GM23338 (cell line): ENCODE measurements around the gene SCGN. TPM values are rescaled to one million over a fixed set of nuclear protein-coding genes. Genes with fewer than 3 reads are reported as not detected.

ENCODE experiments used
- ATAC-seq: fragments of 200-7000 bp; cut with Tn5 transposase; 3 replicates; pipeline ENCODE4 v1.9.1; 2020
- DNase-seq: peaks from one replicate; pipeline ENCODE4 v3.0.0-alpha.2; 2015; ENCODE audit warnings: low spot score
- H2AFZ ChIP-seq: fragments of 200-600 bp; sonication (generic); 2 replicates; pipeline ENCODE4 v1.8.0; 2016; ENCODE audit warnings: antibody characterized with exemption, mild to moderate bottlenecking, moderate library complexity
- H3F3A ChIP-seq: fragments of 200-600 bp; sonication (generic); replicated peaks from 2 replicates; pipeline ENCODE4 v1.8.0; 2017; ENCODE audit warnings: antibody characterized with exemption, mixed run types, low read depth
- H3K27ac ChIP-seq: fragments of 200-600 bp; sonication (generic); 2 replicates; pipeline ENCODE4 v1.6.1; 2016; ENCODE audit warnings: low read depth
- H3K27me3 ChIP-seq: fragments of 200-600 bp; sonication (generic); 2 replicates; pipeline ENCODE4 v1.8.0; 2016; ENCODE audit warnings: mild to moderate bottlenecking, mixed run types, moderate library complexity; ENCODE audit not compliant: insufficient read depth
- H3K36me3 ChIP-seq: fragments of 200-600 bp; sonication (generic); 2 replicates; pipeline ENCODE4 v1.8.0; 2016; ENCODE audit warnings: mild to moderate bottlenecking; ENCODE audit not compliant: insufficient read depth
- H3K4me1 ChIP-seq: fragments of 200-600 bp; sonication (generic); 2 replicates; pipeline ENCODE4 v1.8.0; 2016; ENCODE audit warnings: mild to moderate bottlenecking, moderate library complexity; ENCODE audit not compliant: insufficient read depth
- H3K4me2 ChIP-seq: fragments of 200-600 bp; sonication (generic); 2 replicates; pipeline ENCODE4 v1.7.1; 2017; ENCODE audit warnings: mixed run types
- H3K4me3 ChIP-seq: fragments of 200-600 bp; sonication (generic); 2 replicates; pipeline ENCODE4 v1.6.1; 2016; ENCODE audit warnings: mixed run types
- H3K79me2 ChIP-seq: fragments of 200-600 bp; sonication (generic); replicated peaks from 2 replicates; pipeline ENCODE4 v1.8.0; 2017; ENCODE audit warnings: mild to moderate bottlenecking; ENCODE audit not compliant: insufficient read depth
- H3K9me2 ChIP-seq: fragments of 200-600 bp; sonication (generic); 2 replicates; pipeline ENCODE4 v1.8.0; 2017; ENCODE audit not compliant: insufficient read depth
- H4K20me1 ChIP-seq: fragments of 200-600 bp; sonication (generic); replicated peaks from 2 replicates; pipeline ENCODE4 v1.8.0; 2017; ENCODE audit warnings: mild to moderate bottlenecking; ENCODE audit not compliant: insufficient read depth
- H3K27ac Mint-ChIP-seq: 2 replicates; pipeline ENCODE4 v1.8.0; 2020; ENCODE audit warnings: inconsistent platforms, mild to moderate bottlenecking, moderate library complexity, mixed read lengths
- H3K27me3 Mint-ChIP-seq: 3 replicates; pipeline ENCODE4 v1.8.0; 2022; ENCODE audit warnings: low read depth, mild to moderate bottlenecking, moderate library complexity, mixed read lengths, inconsistent platforms; ENCODE audit not compliant: insufficient read depth, poor library complexity
- H3K36me3 Mint-ChIP-seq: 3 replicates; pipeline ENCODE4 v1.8.0; 2021; ENCODE audit warnings: low read depth, mild to moderate bottlenecking, inconsistent platforms, moderate library complexity, mixed read lengths
- H3K4me1 Mint-ChIP-seq: 3 replicates; pipeline ENCODE4 v1.8.0; 2020; ENCODE audit warnings: mild to moderate bottlenecking, inconsistent platforms, mixed read lengths
- H3K4me3 Mint-ChIP-seq: 3 replicates; pipeline ENCODE4 v1.8.0; 2021; ENCODE audit warnings: moderate library complexity, mild to moderate bottlenecking, inconsistent platforms, mixed read lengths
- H3K9me3 Mint-ChIP-seq: 3 replicates; pipeline ENCODE4 v1.8.0; 2020; ENCODE audit warnings: moderate library complexity, mild to moderate bottlenecking, inconsistent platforms, mixed read lengths
- CREB1 ChIP-seq: fragments of 250-450 bp; sonication (Bioruptor Pico); IDR thresholded peaks from 2 replicates; pipeline ENCODE4 v1.5.0; 2020; ENCODE audit warnings: low read depth, mild to moderate bottlenecking, moderate library complexity
- EZH2 ChIP-seq: fragments of 200-600 bp; sonication (generic); IDR thresholded peaks from one replicate; pipeline ENCODE4 v1.8.0; 2017; ENCODE audit warnings: antibody characterized with exemption, mild to moderate bottlenecking, low read depth; ENCODE audit not compliant: unreplicated experiment
- EZH2phosphoT487 ChIP-seq: fragments of 200-600 bp; sonication (generic); IDR thresholded peaks from one replicate; pipeline ENCODE4 v1.8.1; 2018; ENCODE audit warnings: antibody characterized with exemption; ENCODE audit not compliant: unreplicated experiment
- JUNB ChIP-seq: IDR thresholded peaks from one replicate; pipeline ENCODE4 v1.6.1; 2016; ENCODE audit warnings: antibody characterized with exemption; ENCODE audit not compliant: unreplicated experiment
- NANOG ChIP-seq: IDR thresholded peaks from 2 replicates; pipeline ENCODE4 v1.6.1; 2016; ENCODE audit warnings: antibody characterized with exemption, borderline replicate concordance
- POLR2AphosphoS5 ChIP-seq: IDR thresholded peaks from 2 replicates; pipeline ENCODE4 v1.6.1; 2016; ENCODE audit warnings: antibody characterized with exemption, low read depth
- STAT1 ChIP-seq: IDR thresholded peaks from one replicate; pipeline ENCODE4 v1.6.1; 2016; ENCODE audit warnings: antibody characterized with exemption; ENCODE audit not compliant: unreplicated experiment
- ZNF114 ChIP-seq: fragments of 250-450 bp; sonication (Bioruptor Pico); IDR thresholded peaks from 2 replicates; pipeline ENCODE4 v1.5.0; 2020; ENCODE audit warnings: mild to moderate bottlenecking, moderate library complexity
- ZNF331 ChIP-seq: fragments of 250-450 bp; sonication (Bioruptor Pico); IDR thresholded peaks from 2 replicates; pipeline ENCODE4 v1.5.0; 2020; ENCODE audit warnings: low read depth, mild to moderate bottlenecking, moderate library complexity
- polyA plus RNA-seq: library from polyadenylated mRNA; unstranded; fragments of >200 nt; fragmentation: Nextera tagmentation; extraction: Ambion mirVana; gene quantifications from 2 replicates; pipeline ENCODE4 v1.2.1, GENCODE V29; 2016
- total RNA-seq: library from RNA; depleted of rRNA; stranded (reverse); fragments of >200 nt; shearing (Covaris generic); gene quantifications from 2 replicates; pipeline ENCODE4 v1.2.3, GENCODE V29; 2014
- TF ChIP-seq, protein P1 (sequence below), 2 experiments: fragments of 200-600 bp in 1 of 2; sonication (generic) in 1 of 2; conservative IDR thresholded peaks; 2 replicates each; pipeline versions ENCODE4 v1.5.1 to v1.6.1; 2016 to 2017; ENCODE audit warnings: antibody characterized with exemption in 2 of 2, low read depth in 2 of 2, mild to moderate bottlenecking in 2 of 2, moderate library complexity in 1 of 2
- TF ChIP-seq, protein P2 (sequence below): fragments of 250-450 bp; sonication (Bioruptor Pico); IDR thresholded peaks from 2 replicates; pipeline ENCODE4 v1.5.0; 2020; ENCODE audit warnings: mild to moderate bottlenecking, moderate library complexity
- TF ChIP-seq, protein P3 (sequence below): IDR thresholded peaks from 2 replicates; pipeline ENCODE4 v1.6.1; 2016; ENCODE audit warnings: antibody characterized with exemption

SCGN gene
- total and polyA plus RNA-seq, 2 experiments from 2014 or later, result not detected

DNA sequence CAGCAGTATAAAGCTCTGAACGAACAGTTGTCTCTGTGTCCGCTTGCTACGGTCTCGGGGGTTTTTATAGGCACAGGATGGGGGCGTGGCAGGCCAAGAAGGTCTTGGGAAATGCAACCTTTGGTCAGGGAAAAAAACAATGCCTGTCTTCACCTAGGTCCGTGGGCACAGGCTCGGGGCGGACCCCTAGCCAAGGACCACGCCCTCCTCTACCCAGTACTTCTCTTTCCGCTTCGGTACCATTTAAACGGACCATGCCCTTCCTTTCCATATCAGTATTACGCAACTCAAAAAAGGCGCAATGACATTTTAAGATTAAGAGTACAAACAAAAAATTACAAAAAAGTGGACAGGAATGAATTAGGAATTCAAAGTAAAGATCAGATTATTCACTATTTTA lies 58.3 kb downstream of the SCGN start:
- H3K27me3 ChIP-seq, result no peaks in the 10 kb centered on the region
- no peaks in the 10 kb centered on the region for H3K9me2 ChIP-seq
- no peaks in the 10 kb centered on the region for H4K20me1 ChIP-seq
- H3K4me1 Mint-ChIP-seq, result no peaks in the 10 kb centered on the region
- H3K4me2 ChIP-seq, result no peak overlapping the region
- no peak overlapping the region for H3K4me3 ChIP-seq
- no peak overlapping the region for H3K4me3 Mint-ChIP-seq
- no peaks in the 10 kb centered on the region for H3K36me3 ChIP-seq
- no peak overlapping the region for H3K27ac Mint-ChIP-seq
- no peaks in the 10 kb centered on the region for H3K36me3 Mint-ChIP-seq
- H3K27ac ChIP-seq, result no peak overlapping the region
- H3K9me3 Mint-ChIP-seq, result no peaks in the 10 kb centered on the region
- H3F3A ChIP-seq, result no peaks in the 10 kb centered on the region
- DNase-seq (no peak), ATAC-seq (no peak)
- TF ChIP-seq JUNB, result no peak
- no peaks in the 10 kb centered on the region for H3K4me1 ChIP-seq
- H3K79me2 ChIP-seq, result no peaks in the 10 kb centered on the region
- no peaks in the 10 kb centered on the region for H3K27me3 Mint-ChIP-seq
- peak overlapping the region; percentile 14 for H2AFZ ChIP-seq

DNA sequence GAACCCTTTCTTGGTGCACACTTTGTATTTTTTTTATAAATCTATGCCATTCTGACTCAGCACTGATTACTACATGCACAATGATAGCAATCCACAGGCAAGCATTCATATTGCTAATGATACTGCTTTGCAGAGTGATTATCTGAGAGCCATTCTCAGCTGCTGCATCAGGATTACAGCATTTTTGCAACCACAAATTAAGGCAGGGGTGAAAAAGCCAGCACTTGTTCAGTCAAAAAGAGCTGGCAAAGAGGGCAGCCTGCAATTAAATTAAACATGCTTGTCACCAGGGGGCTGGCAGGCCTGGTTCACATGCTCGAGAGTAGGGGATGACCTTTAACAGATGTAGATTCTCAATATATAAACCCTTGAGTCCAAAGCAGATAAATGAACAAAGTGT lies 61.8 kb downstream of the SCGN start:
- no peak for ATAC-seq
- TF ChIP-seq, protein P1, sequence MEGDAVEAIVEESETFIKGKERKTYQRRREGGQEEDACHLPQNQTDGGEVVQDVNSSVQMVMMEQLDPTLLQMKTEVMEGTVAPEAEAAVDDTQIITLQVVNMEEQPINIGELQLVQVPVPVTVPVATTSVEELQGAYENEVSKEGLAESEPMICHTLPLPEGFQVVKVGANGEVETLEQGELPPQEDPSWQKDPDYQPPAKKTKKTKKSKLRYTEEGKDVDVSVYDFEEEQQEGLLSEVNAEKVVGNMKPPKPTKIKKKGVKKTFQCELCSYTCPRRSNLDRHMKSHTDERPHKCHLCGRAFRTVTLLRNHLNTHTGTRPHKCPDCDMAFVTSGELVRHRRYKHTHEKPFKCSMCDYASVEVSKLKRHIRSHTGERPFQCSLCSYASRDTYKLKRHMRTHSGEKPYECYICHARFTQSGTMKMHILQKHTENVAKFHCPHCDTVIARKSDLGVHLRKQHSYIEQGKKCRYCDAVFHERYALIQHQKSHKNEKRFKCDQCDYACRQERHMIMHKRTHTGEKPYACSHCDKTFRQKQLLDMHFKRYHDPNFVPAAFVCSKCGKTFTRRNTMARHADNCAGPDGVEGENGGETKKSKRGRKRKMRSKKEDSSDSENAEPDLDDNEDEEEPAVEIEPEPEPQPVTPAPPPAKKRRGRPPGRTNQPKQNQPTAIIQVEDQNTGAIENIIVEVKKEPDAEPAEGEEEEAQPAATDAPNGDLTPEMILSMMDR (conservative IDR thresholded peaks at IDR 0.05; ENCODE audit: low read depth in 2 of 2), result no peak
- TF ChIP-seq, protein P2, sequence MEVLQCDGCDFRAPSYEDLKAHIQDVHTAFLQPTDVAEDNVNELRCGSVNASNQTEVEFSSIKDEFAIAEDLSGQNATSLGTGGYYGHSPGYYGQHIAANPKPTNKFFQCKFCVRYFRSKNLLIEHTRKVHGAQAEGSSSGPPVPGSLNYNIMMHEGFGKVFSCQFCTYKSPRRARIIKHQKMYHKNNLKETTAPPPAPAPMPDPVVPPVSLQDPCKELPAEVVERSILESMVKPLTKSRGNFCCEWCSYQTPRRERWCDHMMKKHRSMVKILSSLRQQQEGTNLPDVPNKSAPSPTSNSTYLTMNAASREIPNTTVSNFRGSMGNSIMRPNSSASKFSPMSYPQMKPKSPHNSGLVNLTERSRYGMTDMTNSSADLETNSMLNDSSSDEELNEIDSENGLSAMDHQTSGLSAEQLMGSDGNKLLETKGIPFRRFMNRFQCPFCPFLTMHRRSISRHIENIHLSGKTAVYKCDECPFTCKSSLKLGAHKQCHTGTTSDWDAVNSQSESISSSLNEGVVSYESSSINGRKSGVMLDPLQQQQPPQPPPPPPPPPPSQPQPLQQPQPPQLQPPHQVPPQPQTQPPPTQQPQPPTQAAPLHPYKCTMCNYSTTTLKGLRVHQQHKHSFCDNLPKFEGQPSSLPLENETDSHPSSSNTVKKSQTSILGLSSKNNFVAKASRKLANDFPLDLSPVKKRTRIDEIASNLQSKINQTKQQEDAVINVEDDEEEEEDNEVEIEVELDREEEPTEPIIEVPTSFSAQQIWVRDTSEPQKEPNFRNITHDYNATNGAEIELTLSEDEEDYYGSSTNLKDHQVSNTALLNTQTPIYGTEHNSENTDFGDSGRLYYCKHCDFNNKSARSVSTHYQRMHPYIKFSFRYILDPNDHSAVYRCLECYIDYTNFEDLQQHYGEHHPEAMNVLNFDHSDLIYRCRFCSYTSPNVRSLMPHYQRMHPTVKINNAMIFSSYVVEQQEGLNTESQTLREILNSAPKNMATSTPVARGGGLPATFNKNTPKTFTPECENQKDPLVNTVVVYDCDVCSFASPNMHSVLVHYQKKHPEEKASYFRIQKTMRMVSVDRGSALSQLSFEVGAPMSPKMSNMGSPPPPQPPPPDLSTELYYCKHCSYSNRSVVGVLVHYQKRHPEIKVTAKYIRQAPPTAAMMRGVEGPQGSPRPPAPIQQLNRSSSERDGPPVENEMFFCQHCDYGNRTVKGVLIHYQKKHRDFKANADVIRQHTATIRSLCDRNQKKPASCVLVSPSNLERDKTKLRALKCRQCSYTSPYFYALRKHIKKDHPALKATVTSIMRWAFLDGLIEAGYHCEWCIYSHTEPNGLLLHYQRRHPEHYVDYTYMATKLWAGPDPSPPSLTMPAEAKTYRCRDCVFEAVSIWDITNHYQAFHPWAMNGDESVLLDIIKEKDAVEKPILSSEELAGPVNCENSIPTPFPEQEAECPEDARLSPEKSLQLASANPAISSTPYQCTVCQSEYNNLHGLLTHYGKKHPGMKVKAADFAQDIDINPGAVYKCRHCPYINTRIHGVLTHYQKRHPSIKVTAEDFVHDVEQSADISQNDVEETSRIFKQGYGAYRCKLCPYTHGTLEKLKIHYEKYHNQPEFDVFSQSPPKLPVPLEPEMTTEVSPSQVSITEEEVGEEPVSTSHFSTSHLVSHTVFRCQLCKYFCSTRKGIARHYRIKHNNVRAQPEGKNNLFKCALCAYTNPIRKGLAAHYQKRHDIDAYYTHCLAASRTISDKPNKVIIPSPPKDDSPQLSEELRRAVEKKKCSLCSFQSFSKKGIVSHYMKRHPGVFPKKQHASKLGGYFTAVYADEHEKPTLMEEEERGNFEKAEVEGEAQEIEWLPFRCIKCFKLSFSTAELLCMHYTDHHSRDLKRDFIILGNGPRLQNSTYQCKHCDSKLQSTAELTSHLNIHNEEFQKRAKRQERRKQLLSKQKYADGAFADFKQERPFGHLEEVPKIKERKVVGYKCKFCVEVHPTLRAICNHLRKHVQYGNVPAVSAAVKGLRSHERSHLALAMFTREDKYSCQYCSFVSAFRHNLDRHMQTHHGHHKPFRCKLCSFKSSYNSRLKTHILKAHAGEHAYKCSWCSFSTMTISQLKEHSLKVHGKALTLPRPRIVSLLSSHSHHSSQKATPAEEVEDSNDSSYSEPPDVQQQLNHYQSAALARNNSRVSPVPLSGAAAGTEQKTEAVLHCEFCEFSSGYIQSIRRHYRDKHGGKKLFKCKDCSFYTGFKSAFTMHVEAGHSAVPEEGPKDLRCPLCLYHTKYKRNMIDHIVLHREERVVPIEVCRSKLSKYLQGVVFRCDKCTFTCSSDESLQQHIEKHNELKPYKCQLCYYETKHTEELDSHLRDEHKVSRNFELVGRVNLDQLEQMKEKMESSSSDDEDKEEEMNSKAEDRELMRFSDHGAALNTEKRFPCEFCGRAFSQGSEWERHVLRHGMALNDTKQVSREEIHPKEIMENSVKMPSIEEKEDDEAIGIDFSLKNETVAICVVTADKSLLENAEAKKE (CRISPR knock-in tag), result no peak
- TF ChIP-seq EZH2phosphoT487 (no peak), CREB1 (CRISPR knock-in tag) (no peak), ZNF114 (CRISPR knock-in tag) (no peak), POLR2AphosphoS5 (no peak), JUNB (no peak), EZH2 (no peak), STAT1 (no peak), ZNF331 (no peak), NANOG (no peak)
- TF ChIP-seq, protein P3, sequence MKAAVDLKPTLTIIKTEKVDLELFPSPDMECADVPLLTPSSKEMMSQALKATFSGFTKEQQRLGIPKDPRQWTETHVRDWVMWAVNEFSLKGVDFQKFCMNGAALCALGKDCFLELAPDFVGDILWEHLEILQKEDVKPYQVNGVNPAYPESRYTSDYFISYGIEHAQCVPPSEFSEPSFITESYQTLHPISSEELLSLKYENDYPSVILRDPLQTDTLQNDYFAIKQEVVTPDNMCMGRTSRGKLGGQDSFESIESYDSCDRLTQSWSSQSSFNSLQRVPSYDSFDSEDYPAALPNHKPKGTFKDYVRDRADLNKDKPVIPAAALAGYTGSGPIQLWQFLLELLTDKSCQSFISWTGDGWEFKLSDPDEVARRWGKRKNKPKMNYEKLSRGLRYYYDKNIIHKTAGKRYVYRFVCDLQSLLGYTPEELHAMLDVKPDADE, result no peak
- Mint-ChIP-seq H3K27ac (peak overlapping the region; percentile 20; the same call in 1 of the 2 replicates), H3K9me3 (no peaks in the 10 kb centered on the region), H3K4me3 (no peak overlapping the region), H3K36me3 (no peaks in the 10 kb centered on the region), H3K4me1 (no peaks in the 10 kb centered on the region), H3K27me3 (no peaks in the 10 kb centered on the region)
- Histone ChIP-seq H3K9me2 (no peaks in the 10 kb centered on the region), H3K79me2 (no peaks in the 10 kb centered on the region), H4K20me1 (no peaks in the 10 kb centered on the region), H3K36me3 (no peaks in the 10 kb centered on the region), H3K27me3 (no peaks in the 10 kb centered on the region), H2AFZ (peak overlapping the region; percentile 66; the same call in 1 of the 2 replicates), H3K4me2 (no peak overlapping the region), H3K27ac (no peak overlapping the region), H3K4me3 (no peak overlapping the region), H3F3A (no peaks in the 10 kb centered on the region), H3K4me1 (no peaks in the 10 kb centered on the region)
- no peak for DNase-seq
